ENCODE measurements around the gene PTPRN2.

GRCh38 chr7:158507917-158508316 lies 79.7 kb downstream of the PTPRN2 start:
- TF ChIP-seq CTCF (conservative IDR thresholded peaks at IDR 0.05) (no peak), EZH2 (IDR thresholded peaks at IDR 0.05; ENCODE audit: low read depth) (no peak)

Measured in PC-9 (cell line).